ENCODE data around the gene LSR. TPM values are rescaled to one million over a fixed set of nuclear protein-coding genes. Genes with fewer than 3 reads are reported as not detected.

Gene LSR
- total RNA-seq, 1 donor = 14.3 TPM

GRCh38 chr19:35296644-35297514, 48.1 kb downstream of the LSR start:
- DNase-seq (ENCODE audit: low read depth in 2 of 3, low spot score in 2 of 3) = no peak

- no peak for DNase-seq (ENCODE audit: low read depth in 2 of 3, low spot score in 2 of 3)
Measured at GRCh38 chr19:35297515-35297848, 48.7 kb downstream of the LSR start.

DNA sequence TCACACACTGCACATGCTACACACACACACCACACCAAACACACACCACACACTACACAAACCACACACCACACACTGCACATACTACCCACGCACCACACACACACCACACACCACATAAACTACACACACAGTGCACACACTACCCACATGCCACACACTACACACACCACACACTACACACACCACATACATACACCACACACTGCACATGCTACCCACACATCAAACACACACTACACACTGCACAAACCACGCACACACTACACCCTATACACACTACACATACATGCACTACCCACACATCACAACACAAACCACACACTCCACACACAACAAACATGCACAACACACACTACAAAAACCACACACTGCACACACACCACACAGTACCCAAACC, 49.1 kb downstream of the LSR start:
- DNase-seq (ENCODE audit: low read depth in 2 of 3, low spot score in 2 of 3) = no peak

- DNase-seq (ENCODE audit: low read depth in 2 of 3, low spot score in 2 of 3) = no peak
Measured at GRCh38 chr19:35298561-35298972, 49.8 kb downstream of the LSR start.

DNA sequence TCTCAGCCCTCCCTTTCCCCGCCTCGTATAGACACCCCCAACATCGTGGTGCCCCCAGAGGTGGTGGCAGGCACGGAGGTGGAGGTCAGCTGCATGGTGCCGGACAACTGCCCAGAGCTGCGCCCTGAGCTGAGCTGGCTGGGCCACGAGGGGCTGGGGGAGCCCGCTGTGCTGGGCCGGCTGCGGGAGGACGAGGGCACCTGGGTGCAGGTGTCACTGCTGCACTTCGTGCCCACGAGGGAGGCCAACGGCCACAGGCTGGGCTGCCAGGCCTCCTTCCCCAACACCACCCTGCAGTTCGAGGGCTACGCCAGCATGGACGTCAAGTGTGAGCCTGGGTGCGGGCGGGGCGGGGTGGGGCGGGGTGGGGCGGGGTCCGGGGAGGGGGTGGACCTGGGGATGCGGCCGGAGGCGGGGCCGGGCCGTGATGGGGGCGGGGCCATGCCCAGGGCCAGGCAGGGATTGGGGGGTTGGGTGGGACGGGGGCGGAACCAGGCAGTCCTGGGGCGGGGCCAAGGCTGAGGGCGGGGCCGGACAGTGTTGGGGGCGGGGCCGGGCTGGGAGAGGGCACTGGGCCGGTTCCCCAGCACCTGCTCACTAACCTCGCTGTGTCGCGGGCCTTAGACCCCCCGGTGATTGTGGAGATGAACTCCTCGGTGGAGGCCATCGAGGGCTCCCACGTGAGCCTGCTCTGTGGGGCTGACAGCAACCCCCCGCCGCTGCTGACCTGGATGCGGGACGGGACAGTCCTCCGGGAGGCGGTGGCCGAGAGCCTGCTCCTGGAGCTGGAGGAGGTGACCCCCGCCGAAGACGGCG, 50.9 kb downstream of the LSR start:
- no peak for DNase-seq (ENCODE audit: low read depth in 2 of 3, low spot score in 2 of 3)

- DNase-seq (ENCODE audit: low read depth in 2 of 3, low spot score in 2 of 3) = no peak
Measured at GRCh38 chr19:35300339-35300649, 51.5 kb downstream of the LSR start.

DNA sequence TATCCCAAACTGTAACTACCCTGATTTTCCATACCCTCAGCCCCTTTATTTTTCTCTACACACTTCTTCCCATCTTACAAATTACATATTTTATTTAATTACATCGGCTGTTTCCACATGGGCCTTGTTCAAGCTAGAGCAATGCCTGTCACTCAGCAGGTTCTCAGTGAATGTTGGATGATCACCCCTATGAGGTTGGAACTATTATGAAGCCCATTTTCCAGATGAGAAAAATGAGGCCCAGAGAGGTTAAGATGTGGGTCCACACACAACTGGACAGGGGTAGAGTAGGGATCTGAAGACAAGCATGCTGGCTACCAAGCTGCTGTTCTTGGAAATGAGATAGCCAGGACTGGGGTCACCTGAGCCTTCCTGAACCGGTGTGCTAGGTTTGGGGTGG, 53.2 kb downstream of the LSR start:
- DNase-seq (ENCODE audit: low read depth in 2 of 3, low spot score in 2 of 3) = no peak

GRCh38 chr19:35302446-35302845, 53.6 kb downstream of the LSR start:
- no peak for DNase-seq (ENCODE audit: low read depth in 2 of 3, low spot score in 2 of 3)

DNA sequence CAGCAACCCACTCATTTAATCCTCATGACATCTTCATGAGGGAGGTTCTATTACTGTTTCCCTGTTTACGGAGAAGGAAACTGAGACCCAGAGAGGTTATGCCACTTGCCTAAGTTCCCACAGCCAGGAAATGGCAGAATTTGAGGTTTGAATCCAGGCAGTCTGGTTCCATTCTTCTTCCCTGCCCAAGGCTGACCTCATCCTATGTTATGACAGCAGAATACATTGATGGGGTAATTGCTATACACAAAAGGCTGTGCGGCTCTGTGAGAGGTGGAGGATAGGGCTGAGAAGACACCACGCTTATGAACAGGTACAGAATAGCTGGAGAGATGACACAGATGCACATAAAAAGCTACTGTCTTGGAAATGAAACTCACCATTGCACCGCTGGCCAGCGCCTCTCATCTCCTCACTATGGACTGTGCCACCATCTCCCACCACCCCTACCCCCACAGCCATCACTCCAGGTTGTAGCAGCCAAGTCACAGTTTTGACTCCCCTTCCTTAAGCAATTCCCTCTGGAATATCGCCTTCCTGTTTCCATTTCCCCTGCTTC, 54.6 kb downstream of the LSR start:
- no peak for DNase-seq (ENCODE audit: low read depth in 2 of 3, low spot score in 2 of 3)

GRCh38 chr19:35304036-35304435, 55.2 kb downstream of the LSR start:
- no peak for DNase-seq (ENCODE audit: low read depth in 2 of 3, low spot score in 2 of 3)

DNA sequence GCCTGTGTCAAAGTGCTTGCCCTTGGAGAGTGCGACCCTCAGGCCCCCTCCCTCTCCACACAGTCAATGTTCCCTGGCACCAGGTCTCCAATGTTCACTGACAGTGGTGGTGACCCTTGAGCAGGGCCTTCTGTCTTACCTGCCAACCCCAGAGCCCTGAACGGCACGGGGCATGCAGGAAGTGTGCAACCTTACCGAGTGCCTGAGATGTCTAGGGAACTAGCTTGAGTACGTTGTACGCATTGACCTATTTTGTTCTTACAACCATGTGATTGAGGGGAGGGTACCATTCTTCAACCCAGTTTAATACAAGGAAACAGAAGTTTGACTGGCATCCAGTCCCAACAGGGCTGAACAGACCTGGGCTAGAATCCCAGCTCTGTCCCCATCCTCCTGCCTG, 56.4 kb downstream of the LSR start:
- DNase-seq (ENCODE audit: low read depth in 2 of 3, low spot score in 2 of 3) = no peak

GRCh38 chr19:35306473-35307246, 57.9 kb downstream of the LSR start:
- peak in 1 of 3 donors; percentile 56 for DNase-seq (ENCODE audit: low read depth in 2 of 3, low spot score in 2 of 3)

GRCh38 chr19:35307931-35308330, 59.1 kb downstream of the LSR start:
- DNase-seq (ENCODE audit: low read depth in 2 of 3, low spot score in 2 of 3) = no peak

DNA sequence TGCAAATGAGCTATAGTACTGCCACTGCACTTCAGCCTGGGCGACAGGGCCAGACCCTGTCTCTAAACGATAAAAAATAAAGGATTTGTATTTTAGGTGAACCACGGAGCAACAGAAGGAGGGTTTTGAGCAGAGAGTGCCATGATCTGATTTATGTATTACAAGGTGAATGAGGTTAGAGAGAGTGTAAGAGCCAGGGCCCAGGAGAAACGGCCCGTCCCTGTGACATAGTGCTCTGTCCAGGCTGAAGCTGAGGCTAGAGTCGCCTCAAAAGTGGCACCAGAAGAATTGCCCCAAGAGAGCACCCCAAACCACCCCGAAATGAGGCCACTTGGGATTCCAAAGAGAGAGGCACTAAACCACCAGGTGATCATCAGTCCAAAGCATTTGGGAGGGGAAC, 60.1 kb downstream of the LSR start:
- DNase-seq (ENCODE audit: low read depth in 2 of 3, low spot score in 2 of 3) = no peak

GRCh38 chr19:35309481-35310279, 60.9 kb downstream of the LSR start:
- DNase-seq (ENCODE audit: low read depth in 2 of 3, low spot score in 2 of 3) = no peak

- peak in 1 of 3 donors; percentile 47 for DNase-seq (ENCODE audit: low read depth in 2 of 3, low spot score in 2 of 3)
Measured at GRCh38 chr19:35310331-35310730, 61.5 kb downstream of the LSR start.

GRCh38 chr19:35310811-35311465, 62.1 kb downstream of the LSR start:
- no peak for DNase-seq (ENCODE audit: low read depth in 2 of 3, low spot score in 2 of 3)

- no peak for DNase-seq (ENCODE audit: low read depth in 2 of 3, low spot score in 2 of 3)
Measured at GRCh38 chr19:35311901-35312665, 63.3 kb downstream of the LSR start.

DNA sequence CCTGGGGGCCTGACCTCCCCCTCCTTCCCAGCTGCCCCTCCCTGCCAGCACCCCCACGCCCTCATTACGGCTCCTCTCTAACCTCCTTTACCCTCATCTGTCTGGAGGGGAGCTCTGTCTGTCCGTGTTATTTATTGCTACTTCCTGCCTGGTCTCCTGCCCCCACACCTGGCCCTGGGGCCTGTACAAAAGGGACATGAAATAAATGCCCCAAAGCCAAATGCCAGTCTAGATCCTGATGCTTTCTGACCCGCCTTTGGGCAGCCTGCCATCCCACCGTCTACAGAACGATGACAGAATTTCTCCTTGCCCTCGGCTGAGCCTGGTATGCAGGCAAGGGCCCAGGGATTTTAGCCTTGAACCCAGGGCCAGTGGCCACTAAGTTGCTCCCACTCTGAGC, 64.8 kb downstream of the LSR start:
- peak in 1 of 3 donors; percentile 54 for DNase-seq (ENCODE audit: low read depth in 2 of 3, low spot score in 2 of 3)
